Peyer's patch (tissue), 4 donors: ENCODE measurements around the gene NDRG3.

Experiments used
- CTCF ChIP-seq, 6 experiments: fragments of 450-650 bp in 4 of 6; fragments of 200-600 bp in 2 of 6; sonication (generic) in 1 of 6; IDR thresholded peaks; one replicate each; pipeline ENCODE4 v1.5.1; 2017 to 2019; ENCODE audit warnings: antibody characterized with exemption in 6 of 6, mild to moderate bottlenecking in 3 of 6, moderate library complexity in 1 of 6
- POLR2A ChIP-seq, 2 donors: fragments of 450-650 bp; IDR thresholded peaks; one replicate each; pipeline ENCODE4 v1.5.1; 2017; ENCODE audit warnings: antibody characterized with exemption in 2 of 2, mild to moderate bottlenecking in 2 of 2, moderate library complexity in 2 of 2

- TF ChIP-seq POLR2A (IDR thresholded peaks at IDR 0.05) (no peak), CTCF (IDR thresholded peaks at IDR 0.05) (no peak)
These were observed 38.2 kb upstream of the NDRG3 start for GRCh38 chr20:36784116-36784515.
